Measurements from ENCODE around the gene CPLX3. TPM values are rescaled to one million over a fixed set of nuclear protein-coding genes. Genes with fewer than 3 reads are reported as not detected.
"Not testable (repeated sequence)": the region's sequence is repeated elsewhere in the genome, so short reads cannot be mapped to it uniquely, and the experiment has no call there.

CPLX3 gene
- total RNA-seq, 1 donor from 2014 or later: 0.29 TPM

DNA sequence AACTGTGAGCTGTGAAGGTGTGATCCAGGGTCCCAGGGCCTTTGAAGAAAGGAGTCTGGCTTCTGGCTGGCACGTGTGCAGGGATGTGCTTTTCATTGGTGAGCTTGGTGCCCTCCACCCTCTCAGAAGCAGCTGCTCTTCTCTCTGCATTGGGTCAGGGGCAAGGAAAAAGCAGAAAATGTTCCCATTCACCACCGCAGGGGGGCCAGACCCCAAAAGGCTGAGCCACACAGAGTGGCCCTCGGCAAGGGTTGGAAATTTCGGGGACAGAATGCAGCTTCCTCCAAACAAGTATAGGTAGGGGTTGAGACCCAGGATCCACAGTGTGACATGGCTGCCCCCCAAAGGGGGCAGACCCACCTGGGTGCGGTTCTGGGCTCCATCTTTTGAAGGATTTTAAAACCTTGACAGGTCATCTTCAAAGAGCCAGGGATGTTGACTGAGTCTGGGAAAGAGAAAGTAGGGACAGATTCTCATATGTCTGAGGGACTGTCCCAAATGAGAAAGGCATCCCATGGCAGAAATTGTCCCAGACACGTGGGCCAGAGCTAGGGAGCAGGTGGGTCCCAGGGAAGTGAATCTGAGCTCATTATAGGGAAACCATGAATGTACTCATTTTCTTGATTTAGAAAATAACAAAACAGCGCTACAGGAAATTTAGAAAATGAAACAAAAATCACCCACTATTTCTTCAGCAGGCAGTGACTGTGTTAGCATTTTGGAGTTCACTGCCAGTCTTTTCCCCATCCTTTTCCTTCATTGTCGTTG, 41.8 kb upstream of the CPLX3 start:
- peaks cover 36% of the 10 kb centered on the region for H3K36me3 Mint-ChIP-seq (ENCODE audit: low read depth)
- intact Hi-C loops (cut with micrococcal nuclease): loop anchor here (1.0 to 10.0 kb wide), 5 partner anchors 86 to 840 kb away; partner anchors contain the start of genes CLK3, MPI, PPCDC and SNUPN
- no peak for DNase-seq (ENCODE audit: low spot score)
- no peaks in the 10 kb centered on the region for H3K27me3 Mint-ChIP-seq (ENCODE audit: insufficient read depth)
- H3K9me3 Mint-ChIP-seq: no peaks in the 10 kb centered on the region
- peak overlapping the region; percentile 86 for H3K4me3 Mint-ChIP-seq
- peak overlapping the region; percentile 98 for H3K27ac Mint-ChIP-seq
- peaks cover 60% of the 10 kb centered on the region for H3K4me1 Mint-ChIP-seq (ENCODE audit: low read depth)

DNA sequence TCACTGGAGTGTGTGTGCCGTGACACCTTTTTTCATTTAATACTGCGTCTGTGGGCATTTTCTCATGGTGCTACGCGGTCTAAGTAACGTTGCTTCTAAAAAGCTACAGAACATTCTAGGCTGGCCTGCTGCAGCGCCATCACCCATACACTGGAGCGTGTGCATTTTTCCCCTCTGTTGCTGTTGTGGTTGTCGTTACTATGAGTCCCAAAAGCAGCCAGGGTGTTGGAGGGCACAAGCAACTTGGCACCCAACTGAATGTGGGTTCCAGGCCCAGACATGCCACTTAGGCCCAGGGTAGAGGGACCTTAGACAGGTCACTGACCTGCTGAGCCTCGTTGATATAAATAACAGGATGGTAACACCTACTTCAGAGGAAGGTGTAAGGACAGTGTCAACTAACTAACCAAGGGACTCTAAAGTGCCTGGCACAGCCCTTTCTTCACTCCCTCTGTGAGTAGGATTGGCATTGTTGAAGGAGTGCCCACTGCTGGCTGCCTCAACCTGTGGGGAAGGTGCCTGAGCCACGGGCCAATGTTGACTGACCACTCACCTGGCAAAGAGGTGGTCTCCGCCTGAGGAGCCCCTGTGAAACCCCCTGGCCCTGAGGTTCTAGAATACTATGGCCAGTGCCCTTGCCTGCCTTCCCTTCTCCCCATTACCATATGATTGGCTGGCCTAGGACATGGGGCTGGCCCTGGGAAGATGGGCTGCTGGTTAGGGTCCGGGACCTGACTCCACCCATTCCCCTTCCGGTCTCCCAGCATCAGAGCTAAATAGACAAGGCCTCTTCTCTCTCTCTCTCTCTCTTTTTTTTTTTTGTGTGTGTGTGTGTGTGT, 41.0 kb upstream of the CPLX3 start:
- H3K27ac Mint-ChIP-seq: peak overlapping the region; percentile 98
- H3K4me1 Mint-ChIP-seq (ENCODE audit: low read depth): peaks cover 57% of the 10 kb centered on the region
- intact Hi-C loops (cut with micrococcal nuclease): loop anchor here (1.0 to 10.0 kb wide), 4 partner anchors 85 to 839 kb away; partner anchors contain the start of genes ARID3B, PPCDC and SNUPN
- H3K27me3 Mint-ChIP-seq (ENCODE audit: insufficient read depth): no peaks in the 10 kb centered on the region
- no peak for DNase-seq (ENCODE audit: low spot score)
- peaks cover 40% of the 10 kb centered on the region for H3K36me3 Mint-ChIP-seq (ENCODE audit: low read depth)
- H3K4me3 Mint-ChIP-seq: peak overlapping the region; percentile 86
- no peaks in the 10 kb centered on the region for H3K9me3 Mint-ChIP-seq

DNA sequence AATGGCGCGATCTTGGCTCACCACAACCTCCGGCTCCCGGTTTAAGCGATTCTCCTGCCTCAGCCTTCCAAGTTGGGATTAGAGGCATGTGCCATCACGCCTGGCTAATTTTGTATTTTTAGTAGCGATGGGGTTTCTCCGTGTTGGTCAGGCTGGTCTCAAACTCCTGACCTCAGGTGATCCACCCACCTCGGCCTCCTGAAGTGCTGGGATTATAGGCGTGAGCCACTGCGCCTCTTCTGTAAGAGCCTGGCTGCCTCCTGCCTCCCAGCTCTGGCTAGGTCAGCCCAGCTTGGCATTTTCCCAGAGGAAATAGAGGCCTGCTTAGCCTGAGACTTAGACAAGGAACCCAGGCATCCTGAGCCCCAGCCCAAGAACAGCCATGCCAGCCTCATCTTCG, 40.3 kb upstream of the CPLX3 start:
- not testable (repeated sequence) for H3K9me3 Mint-ChIP-seq; DNase-seq (ENCODE audit: low spot score); H3K27me3 Mint-ChIP-seq (ENCODE audit: insufficient read depth)
- H3K4me1 Mint-ChIP-seq (ENCODE audit: low read depth): peaks cover 57% of the 10 kb centered on the region
- H3K36me3 Mint-ChIP-seq (ENCODE audit: low read depth): peaks cover 44% of the 10 kb centered on the region
- H3K27ac Mint-ChIP-seq: peak overlapping the region; percentile 98
- H3K4me3 Mint-ChIP-seq: peak overlapping the region; percentile 86
- intact Hi-C loops (cut with micrococcal nuclease): loop anchor here (2.0 to 10.0 kb wide), 3 partner anchors 236 to 839 kb away; partner anchors contain the start of genes ARID3B, PPCDC and SNUPN

DNA sequence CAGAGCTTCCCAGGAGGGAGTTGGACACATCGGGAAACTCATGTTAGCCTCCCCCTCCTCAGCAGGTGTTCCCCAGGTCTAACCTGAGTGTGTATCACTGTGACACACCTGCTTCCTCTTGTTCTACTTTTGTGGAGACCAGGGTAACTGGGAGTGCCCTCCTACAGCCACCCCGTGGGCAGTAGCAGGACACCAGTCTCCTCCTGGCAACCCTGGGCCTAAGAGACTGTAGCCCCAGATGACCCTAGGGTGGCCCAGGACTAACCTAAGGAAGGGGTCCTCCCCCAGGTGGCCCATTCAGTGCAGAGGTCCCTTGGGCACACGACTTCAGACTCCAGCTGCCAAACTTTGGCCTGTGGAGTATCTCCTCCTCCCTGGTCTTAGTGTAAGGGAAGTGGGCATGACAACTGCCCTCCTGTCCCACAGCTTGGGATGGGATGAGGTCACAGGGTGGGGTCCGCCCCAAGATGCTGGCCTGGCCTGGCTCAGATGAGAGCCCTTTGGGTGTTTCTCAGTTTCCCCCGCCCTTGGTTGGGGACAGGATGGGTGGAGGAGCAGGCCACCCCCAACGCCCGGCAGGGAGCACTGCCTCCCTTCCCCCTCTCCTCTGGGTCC, 39.8 kb upstream of the CPLX3 start:
- no peaks in the 10 kb centered on the region for H3K9me3 Mint-ChIP-seq
- H3K27ac Mint-ChIP-seq: peak overlapping the region; percentile 98
- intact Hi-C loops (cut with micrococcal nuclease): loop anchor here (1.0 to 10.0 kb wide), 4 partner anchors 9 to 838 kb away; partner anchors contain the start of genes ARID3B, PPCDC and SNUPN
- no peak for DNase-seq (ENCODE audit: low spot score)
- H3K4me3 Mint-ChIP-seq: peak overlapping the region; percentile 86
- no peaks in the 10 kb centered on the region for H3K27me3 Mint-ChIP-seq (ENCODE audit: insufficient read depth)
- H3K4me1 Mint-ChIP-seq (ENCODE audit: low read depth): peaks cover 57% of the 10 kb centered on the region
- peaks cover 49% of the 10 kb centered on the region for H3K36me3 Mint-ChIP-seq (ENCODE audit: low read depth)

DNA sequence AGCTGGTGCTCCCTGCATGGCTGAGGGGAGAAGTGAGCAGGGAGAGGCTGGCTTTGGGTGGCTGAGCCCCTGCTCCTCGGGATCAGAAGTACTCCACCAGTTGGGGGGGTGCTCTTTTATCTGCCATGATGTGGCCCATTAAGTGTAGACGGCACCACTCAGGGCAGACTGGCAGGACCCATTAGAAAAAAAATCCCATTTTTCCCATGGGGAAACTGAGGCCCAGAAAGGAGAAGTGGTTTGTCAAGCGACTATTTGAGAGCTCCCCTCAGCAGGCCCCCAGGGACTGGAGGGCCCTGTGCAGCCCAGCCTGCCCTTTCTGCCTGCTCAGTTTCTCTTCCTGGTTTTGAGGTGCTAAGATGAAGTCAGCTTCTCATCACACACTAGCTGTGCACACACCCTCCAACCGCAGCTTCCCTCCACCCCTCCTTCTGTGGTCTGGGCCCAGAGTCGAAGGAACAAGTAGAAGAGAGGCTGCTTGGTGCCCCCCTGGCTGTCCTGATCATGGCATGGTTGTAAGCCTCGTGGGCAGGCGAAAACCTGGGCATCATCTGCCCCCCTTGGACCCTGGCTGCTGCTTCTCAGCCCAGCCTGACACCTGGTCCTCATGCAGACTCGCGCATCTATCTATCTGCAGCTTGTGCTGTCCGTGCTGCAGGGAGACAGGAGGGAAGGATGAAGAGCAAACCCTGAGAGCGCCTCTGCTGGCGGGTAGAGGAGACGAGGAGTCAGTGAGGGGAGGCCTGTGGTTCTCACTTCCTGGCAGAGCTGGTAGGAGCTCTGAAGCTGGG, 39.0 kb upstream of the CPLX3 start:
- Mint-ChIP-seq H3K9me3 (no peaks in the 10 kb centered on the region), H3K4me1 (ENCODE audit: low read depth) (peaks cover 65% of the 10 kb centered on the region), H3K27ac (peak overlapping the region; percentile 98), H3K4me3 (peak overlapping the region; percentile 86), H3K36me3 (ENCODE audit: low read depth) (peaks cover 56% of the 10 kb centered on the region), H3K27me3 (ENCODE audit: insufficient read depth) (no peaks in the 10 kb centered on the region)
- intact Hi-C loops (cut with micrococcal nuclease): loop anchor here (1.0 to 10.0 kb wide), 7 partner anchors 7 to 837 kb away; partner anchors contain the start of genes ARID3B, PPCDC, RPP25 and SNUPN
- DNase-seq (ENCODE audit: low spot score): peak; percentile 89

DNA sequence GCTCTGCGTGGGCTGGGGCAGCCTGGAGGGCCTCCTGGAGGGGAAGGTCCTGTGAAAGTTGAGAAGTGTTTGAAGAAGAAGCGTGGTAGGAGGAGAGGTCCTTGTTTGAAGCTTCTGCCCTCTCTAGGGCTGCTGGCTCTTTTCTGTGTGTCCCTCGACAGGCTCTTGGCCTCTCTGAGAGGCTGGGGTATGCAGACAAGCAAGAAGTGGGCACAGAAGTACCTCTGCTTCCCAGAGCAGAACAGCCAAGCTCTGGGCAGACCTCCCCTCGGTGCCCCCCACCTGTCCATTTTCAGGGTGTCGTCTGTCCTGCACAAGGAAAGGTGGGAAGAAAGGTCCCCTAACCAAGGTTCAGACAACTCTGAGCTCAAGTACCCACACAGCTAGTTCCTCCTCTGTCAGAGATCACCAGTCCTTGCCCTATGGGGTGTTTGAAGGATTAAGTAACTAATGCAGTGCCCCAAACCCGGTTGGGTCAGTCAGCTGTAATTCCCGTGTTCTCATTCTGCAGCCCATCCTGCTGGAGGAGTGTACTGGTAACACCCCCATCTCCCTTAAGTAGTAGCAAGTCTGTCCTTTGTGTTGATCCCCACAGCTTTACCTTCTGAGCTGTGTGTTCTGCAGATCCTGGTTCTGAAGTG, 38.3 kb upstream of the CPLX3 start:
- H3K36me3 Mint-ChIP-seq (ENCODE audit: low read depth): peaks cover 53% of the 10 kb centered on the region
- H3K9me3 Mint-ChIP-seq: no peaks in the 10 kb centered on the region
- H3K27ac Mint-ChIP-seq: peak overlapping the region; percentile 98
- intact Hi-C loops (cut with micrococcal nuclease): loop anchor here (1.0 to 10.0 kb wide), 5 partner anchors 8 to 837 kb away; partner anchors contain the start of genes PPCDC, RPP25 and SNUPN
- no peaks in the 10 kb centered on the region for H3K27me3 Mint-ChIP-seq (ENCODE audit: insufficient read depth)
- peaks cover 72% of the 10 kb centered on the region for H3K4me1 Mint-ChIP-seq (ENCODE audit: low read depth)
- no peak for DNase-seq (ENCODE audit: low spot score)
- H3K4me3 Mint-ChIP-seq: peak overlapping the region; percentile 86

DNA sequence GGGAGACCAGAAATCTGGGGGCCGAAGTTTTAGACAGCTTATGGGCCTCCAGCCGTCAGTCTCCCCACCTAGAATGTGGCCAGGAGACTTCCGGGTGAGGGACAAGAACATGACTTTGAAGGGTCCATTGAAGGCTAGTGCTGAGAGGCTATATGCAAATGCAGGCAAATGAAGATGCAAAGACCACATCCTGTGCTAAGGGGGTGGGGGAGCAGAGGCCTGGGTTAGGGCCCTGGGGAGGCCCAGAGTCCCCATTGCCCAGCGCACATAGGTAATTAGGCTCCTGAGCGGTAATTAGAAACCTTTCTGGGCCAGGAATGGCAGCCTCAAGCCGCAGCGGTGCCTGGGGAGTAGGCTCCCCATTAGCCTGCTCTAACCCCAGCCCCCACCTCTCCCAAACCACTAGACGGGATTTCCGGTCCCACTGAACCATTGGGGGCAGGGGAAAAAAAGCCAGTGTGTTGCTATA, 37.7 kb upstream of the CPLX3 start:
- DNase-seq (ENCODE audit: low spot score): no peak
- no peaks in the 10 kb centered on the region for H3K27me3 Mint-ChIP-seq (ENCODE audit: insufficient read depth)
- H3K27ac Mint-ChIP-seq: peak overlapping the region; percentile 98
- intact Hi-C loops (cut with micrococcal nuclease): loop anchor here (1.0 to 10.0 kb wide), 5 partner anchors 8 to 836 kb away; partner anchors contain the start of genes PPCDC, RPP25 and SNUPN
- H3K4me3 Mint-ChIP-seq: peak overlapping the region; percentile 86
- H3K36me3 Mint-ChIP-seq (ENCODE audit: low read depth): peaks cover 48% of the 10 kb centered on the region
- H3K4me1 Mint-ChIP-seq (ENCODE audit: low read depth): peaks cover 78% of the 10 kb centered on the region
- H3K9me3 Mint-ChIP-seq: no peaks in the 10 kb centered on the region

DNA sequence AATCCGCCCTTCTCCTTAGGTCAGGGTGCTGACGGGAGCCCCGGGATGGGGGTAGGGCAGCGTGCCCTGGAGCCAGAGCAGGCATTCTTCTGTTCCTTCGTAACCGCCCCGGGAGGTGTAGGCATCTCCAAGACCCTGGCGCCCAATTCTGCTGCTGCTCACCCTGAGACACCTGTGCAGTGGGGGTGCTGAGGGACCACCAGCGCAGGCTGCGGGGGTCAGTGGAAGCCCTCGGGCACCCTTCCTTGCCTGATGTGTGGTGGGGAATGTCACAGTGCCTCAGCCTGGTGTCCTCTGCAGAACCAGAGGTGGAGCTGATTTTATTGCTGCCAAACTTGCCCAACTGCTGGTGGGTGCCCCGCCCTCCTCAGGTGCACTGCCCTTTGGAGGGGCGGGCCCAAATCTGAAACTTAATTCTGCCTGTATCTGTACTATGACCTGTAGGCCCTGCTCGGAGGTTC, 37.2 kb upstream of the CPLX3 start:
- H3K27ac Mint-ChIP-seq: peak overlapping the region; percentile 98
- H3K9me3 Mint-ChIP-seq: no peaks in the 10 kb centered on the region
- H3K4me3 Mint-ChIP-seq: peak overlapping the region; percentile 86
- H3K27me3 Mint-ChIP-seq (ENCODE audit: insufficient read depth): no peaks in the 10 kb centered on the region
- intact Hi-C loops (cut with micrococcal nuclease): loop anchor here (5.0 to 10.0 kb wide), 2 partner anchors 233 to 836 kb away; partner anchors contain the start of genes PPCDC and SNUPN
- no peak for DNase-seq (ENCODE audit: low spot score)
- H3K36me3 Mint-ChIP-seq (ENCODE audit: low read depth): peaks cover 47% of the 10 kb centered on the region
- H3K4me1 Mint-ChIP-seq (ENCODE audit: low read depth): peaks cover 78% of the 10 kb centered on the region

DNA sequence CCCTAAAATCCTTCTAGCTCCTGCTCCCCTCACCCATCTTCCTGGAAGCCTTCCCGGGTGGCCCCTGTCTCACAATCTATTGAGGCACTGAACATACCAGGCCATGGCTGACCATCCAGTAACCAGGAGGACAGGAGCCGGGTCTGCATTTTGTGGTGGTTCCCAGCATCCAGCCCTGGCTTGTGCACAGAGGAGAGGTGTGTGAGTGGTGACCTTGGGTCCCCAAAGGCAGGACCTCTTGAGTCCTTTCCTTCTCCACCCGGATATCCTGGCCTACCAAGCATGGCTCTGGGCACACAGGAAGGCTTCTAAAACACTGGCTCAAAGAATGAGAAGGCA, 36.7 kb upstream of the CPLX3 start:
- H3K9me3 Mint-ChIP-seq: no peaks in the 10 kb centered on the region
- H3K4me3 Mint-ChIP-seq: peak overlapping the region; percentile 86
- DNase-seq (ENCODE audit: low spot score): no peak
- intact Hi-C loops (cut with micrococcal nuclease): loop anchor here (5.0 to 10.0 kb wide), 2 partner anchors 233 to 835 kb away; partner anchors contain the start of genes PPCDC and SNUPN
- H3K27me3 Mint-ChIP-seq (ENCODE audit: insufficient read depth): no peaks in the 10 kb centered on the region
- peaks cover 44% of the 10 kb centered on the region for H3K36me3 Mint-ChIP-seq (ENCODE audit: low read depth)
- peak overlapping the region; percentile 98 for H3K27ac Mint-ChIP-seq
- peaks cover 82% of the 10 kb centered on the region for H3K4me1 Mint-ChIP-seq (ENCODE audit: low read depth)

DNA sequence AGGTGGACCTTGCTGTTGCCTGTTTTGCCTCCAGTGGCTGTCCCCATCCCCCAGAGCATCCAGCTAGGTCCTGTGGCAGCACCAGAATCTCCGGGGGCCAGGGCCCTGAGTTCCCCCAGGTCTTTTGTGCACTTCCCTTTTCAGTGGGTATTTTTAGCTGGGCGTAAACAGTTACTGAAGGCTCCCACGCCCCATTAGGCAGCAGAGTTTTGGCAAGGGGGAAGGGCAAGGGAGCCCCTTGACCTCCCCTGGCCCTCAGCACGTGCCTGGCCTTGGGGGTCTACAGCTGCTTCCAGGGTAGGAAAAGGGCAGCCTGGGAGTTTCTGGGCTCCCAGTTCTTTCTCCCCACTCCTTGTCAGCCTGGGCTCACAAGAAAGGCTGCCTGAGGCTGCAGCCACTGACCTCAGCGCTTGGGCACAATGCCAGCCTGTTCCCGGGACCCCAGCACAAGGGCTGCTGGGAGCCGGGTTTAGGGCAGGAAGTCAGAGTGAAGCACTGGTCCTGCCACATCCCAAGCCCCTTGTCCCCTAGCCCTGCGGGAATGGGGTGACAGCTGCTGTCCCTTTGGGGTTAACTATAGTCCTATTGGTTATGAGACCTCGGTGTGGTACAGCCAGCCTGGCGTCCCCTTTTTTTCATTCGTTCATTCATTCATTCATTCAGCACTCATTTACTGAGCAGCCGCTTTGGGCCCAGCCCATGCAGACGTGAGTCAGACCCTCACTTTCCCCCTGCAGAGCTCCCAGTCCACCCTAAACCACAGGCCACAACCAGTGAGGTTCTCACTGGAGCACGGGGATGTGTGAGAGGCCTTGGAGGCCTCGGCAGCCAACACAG, 36.1 kb upstream of the CPLX3 start:
- peaks cover 82% of the 10 kb centered on the region for H3K4me1 Mint-ChIP-seq (ENCODE audit: low read depth)
- no peaks in the 10 kb centered on the region for H3K27me3 Mint-ChIP-seq (ENCODE audit: insufficient read depth)
- H3K27ac Mint-ChIP-seq: peak overlapping the region; percentile 98
- no peak for DNase-seq (ENCODE audit: low spot score)
- intact Hi-C loops (cut with micrococcal nuclease): no loop called here
- H3K4me3 Mint-ChIP-seq: peak overlapping the region; percentile 86
- H3K36me3 Mint-ChIP-seq (ENCODE audit: low read depth): peaks cover 44% of the 10 kb centered on the region
- no peaks in the 10 kb centered on the region for H3K9me3 Mint-ChIP-seq
